ENCODE results near the gene FRRS1.

The FRRS1 gene

DNA sequence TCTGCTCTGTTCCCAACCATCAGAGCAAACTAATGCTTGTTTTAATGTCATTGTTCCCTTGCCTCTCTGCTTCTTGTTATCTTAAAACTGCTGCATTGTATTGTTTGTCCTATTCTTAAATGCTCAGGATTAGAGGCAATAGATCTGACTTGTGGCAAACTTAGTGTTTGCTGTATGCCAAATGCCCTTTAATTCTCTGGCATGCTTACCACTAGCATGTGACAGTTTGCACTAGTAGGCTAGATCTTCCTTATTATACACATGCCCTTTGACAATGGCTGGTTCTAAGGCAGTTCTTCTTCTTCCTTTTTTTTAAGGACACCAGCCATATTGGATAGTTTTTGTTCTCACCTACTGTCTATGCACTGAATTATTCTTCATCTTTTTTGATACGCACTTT is 90.4 kb downstream of the FRRS1 start:
- no peaks in the 10 kb centered on the region for H3K9me3 ChIP-seq (replicated peaks in 1 of 11)
- H4K20me1 ChIP-seq: no peaks in the 10 kb centered on the region
- H3K9ac ChIP-seq: no peak overlapping the region
- no peak overlapping the region for H3K4me2 ChIP-seq
- no peak overlapping the region for H3K4me3 ChIP-seq
- H3K27me3 ChIP-seq: no peaks in the 10 kb centered on the region
- TF ChIP-seq Cebpa-rat (IDR thresholded peaks at IDR 0.05): no peak
- no peaks in the 10 kb centered on the region for H3K4me1 ChIP-seq
- H3K36me3 ChIP-seq: no peaks in the 10 kb centered on the region
- no peak overlapping the region for H3K27ac ChIP-seq

DNA sequence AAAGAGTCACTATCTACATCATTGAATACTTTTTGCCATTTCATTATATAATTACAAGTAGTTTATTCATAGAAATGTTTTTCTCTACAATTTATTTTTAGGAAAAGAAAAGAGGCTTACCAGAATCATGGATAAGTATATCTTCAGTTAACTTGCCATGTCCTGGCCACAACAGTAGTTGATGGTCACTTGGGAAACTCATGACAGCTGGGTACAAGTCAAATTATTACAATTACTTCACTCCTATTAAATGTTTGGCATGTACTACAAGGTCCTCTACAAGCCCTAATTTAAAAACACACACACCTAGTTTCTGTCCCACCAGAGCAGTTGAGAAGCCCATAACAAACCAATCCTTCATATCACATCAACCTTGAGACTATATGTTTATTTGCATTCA is 91.1 kb downstream of the FRRS1 start:
- Histone ChIP-seq H3K27me3 (no peaks in the 10 kb centered on the region), H3K27ac (no peak overlapping the region), H4K20me1 (no peaks in the 10 kb centered on the region), H3K9me3 (replicated peaks in 1 of 11) (no peaks in the 10 kb centered on the region), H3K4me2 (no peak overlapping the region), H3K9ac (no peak overlapping the region), H3K36me3 (no peaks in the 10 kb centered on the region), H3K4me1 (no peaks in the 10 kb centered on the region), H3K4me3 (no peak overlapping the region)
- no peak for TF ChIP-seq Cebpa-rat (IDR thresholded peaks at IDR 0.05)

DNA sequence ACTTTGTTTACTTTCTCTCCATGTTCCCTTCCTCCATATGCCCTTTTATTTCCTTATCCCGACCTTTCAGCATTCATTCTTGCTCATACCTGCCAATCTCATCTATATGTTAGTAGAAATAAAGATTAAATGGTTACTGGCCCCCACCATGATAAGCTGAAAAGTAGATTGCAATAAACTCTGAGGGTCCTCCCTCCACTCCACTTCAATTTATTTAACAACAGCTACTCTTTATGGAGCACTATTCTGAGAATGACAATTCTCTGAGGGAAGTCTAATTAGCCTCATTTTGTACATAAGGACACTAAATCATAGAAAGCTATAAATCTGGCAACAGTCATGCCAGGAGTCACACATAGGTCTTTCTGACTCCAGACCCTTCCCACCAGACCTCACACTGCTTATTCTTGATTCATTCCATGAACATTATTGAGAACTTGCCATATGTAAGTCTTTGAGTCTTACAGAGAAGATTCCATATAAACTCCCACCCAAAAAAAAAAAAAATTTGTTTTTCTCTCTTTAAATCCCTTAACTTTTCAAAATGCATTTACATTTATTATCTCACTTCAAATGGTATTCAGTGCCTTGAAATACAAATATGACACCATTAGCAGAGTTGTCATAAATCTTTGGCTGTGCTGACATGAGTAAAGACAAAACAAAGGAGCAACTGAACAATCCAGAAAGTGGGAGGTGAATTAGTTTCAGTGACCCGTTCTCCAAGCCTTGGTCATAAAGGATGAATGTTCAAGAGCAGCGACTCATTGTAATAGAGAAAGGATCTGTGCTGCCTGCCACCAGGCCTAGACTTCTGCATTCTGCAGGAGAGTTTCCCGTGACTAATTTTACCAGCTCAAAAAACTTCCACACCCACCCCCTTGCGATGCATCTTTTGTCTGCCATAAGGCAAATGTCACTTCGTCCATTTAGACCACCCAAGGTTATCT is 92.0 kb downstream of the FRRS1 start:
- Histone ChIP-seq H3K4me1 (no peaks in the 10 kb centered on the region), H3K4me3 (no peak overlapping the region), H3K9me3 (replicated peaks in 1 of 11) (no peaks in the 10 kb centered on the region), H3K27me3 (no peaks in the 10 kb centered on the region), H3K9ac (no peak overlapping the region), H3K36me3 (no peaks in the 10 kb centered on the region), H4K20me1 (no peaks in the 10 kb centered on the region), H3K4me2 (no peak overlapping the region), H3K27ac (no peak overlapping the region)
- no peak for TF ChIP-seq Cebpa-rat (IDR thresholded peaks at IDR 0.05)

DNA sequence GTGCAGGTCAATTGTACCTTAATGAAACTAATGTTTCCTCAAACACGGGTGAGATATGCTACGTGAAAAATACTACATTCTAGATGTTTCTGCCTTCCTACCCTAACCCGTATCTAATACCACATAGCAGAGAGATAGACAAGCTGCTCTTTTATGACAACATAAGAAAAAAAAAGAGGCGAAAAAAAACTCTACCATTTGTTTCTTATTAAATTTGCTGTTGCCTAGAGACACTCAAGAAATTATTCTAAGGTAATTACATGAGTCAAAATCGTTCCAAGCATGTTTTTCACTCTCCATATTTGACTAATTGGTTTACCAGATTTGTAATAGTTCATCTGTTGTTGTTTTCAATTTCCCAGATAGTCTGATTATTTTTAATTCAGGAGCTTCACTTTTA is 93.1 kb downstream of the FRRS1 start:
- Histone ChIP-seq H3K36me3 (no peaks in the 10 kb centered on the region), H3K9ac (no peak overlapping the region), H3K27me3 (no peaks in the 10 kb centered on the region), H4K20me1 (no peaks in the 10 kb centered on the region), H3K4me3 (no peak overlapping the region), H3K9me3 (replicated peaks in 1 of 11) (no peaks in the 10 kb centered on the region), H3K27ac (no peak overlapping the region), H3K4me2 (no peak overlapping the region), H3K4me1 (no peaks in the 10 kb centered on the region)
- no peak for TF ChIP-seq Cebpa-rat (IDR thresholded peaks at IDR 0.05)

DNA sequence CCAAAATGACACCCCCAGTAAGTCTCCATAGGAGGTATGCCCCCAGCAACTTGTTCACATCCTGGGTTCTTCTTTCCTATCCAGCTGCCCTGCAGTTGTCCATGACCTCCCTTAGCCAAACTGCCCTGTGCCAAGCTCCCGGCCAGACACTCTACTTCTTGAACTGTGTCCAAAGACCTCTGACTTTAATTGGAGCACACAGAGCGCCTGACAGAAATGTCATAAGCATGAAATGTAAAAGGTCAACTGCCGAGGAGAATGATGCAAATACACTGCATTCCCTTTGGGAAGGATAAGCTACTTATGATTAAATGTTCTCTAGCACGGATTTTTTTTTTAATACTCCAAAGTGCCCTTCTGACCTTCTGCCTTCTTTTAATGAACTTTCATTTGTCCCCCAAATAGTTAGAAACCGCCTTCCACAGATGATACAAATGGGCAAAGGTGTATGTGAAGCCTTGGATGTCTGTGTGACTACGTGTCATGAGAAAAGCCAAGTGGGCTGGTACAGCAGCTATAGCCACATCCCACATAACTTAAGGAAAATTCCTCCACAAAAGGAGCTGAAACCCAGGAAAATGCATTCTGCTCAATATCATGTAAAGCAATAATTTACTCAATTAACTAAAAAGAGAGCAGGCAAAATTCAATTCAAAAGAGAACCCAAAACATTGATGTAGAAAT is 93.8 kb downstream of the FRRS1 start:
- no peak for TF ChIP-seq Cebpa-rat (IDR thresholded peaks at IDR 0.05)
- no peaks in the 10 kb centered on the region for H4K20me1 ChIP-seq

DNA sequence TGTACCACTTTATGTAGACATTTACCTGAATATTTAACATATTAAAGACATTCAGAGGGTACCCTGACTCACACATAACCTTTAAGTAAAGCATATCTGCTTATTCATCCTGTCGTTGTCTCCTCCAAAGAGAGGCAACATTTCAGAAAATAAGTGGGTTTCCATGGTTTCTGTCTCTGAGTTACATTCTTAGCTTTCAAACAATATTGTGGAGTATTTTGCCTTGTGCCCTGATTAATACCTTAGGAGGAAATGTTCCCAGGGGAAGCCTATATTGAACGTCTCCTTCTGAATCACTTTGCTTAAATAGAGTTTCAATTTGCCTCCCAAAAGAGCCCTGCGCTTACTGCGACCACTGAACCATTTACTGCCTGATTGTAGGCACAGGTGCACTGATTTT is 94.4 kb downstream of the FRRS1 start:
- H3K4me3 ChIP-seq: no peak overlapping the region
- H4K20me1 ChIP-seq: no peaks in the 10 kb centered on the region
- TF ChIP-seq Cebpa-rat (IDR thresholded peaks at IDR 0.05): no peak
- H3K9ac ChIP-seq: no peak overlapping the region
- H3K27ac ChIP-seq: no peak overlapping the region
- H3K4me1 ChIP-seq: no peaks in the 10 kb centered on the region
- H3K9me3 ChIP-seq (replicated peaks in 1 of 11): no peaks in the 10 kb centered on the region
- no peak overlapping the region for H3K4me2 ChIP-seq
- no peaks in the 10 kb centered on the region for H3K36me3 ChIP-seq
- no peaks in the 10 kb centered on the region for H3K27me3 ChIP-seq

More for the DNA sequence above, 93.8 kb downstream of the FRRS1 start:
- no peak overlapping the region for H3K4me3 ChIP-seq
- H3K27ac ChIP-seq: no peak overlapping the region
- no peak overlapping the region for H3K9ac ChIP-seq
- H3K4me2 ChIP-seq: no peak overlapping the region
- no peaks in the 10 kb centered on the region for H3K36me3 ChIP-seq
- H3K4me1 ChIP-seq: no peaks in the 10 kb centered on the region
- no peaks in the 10 kb centered on the region for H3K27me3 ChIP-seq
- H3K9me3 ChIP-seq (replicated peaks in 1 of 11): no peaks in the 10 kb centered on the region

DNA sequence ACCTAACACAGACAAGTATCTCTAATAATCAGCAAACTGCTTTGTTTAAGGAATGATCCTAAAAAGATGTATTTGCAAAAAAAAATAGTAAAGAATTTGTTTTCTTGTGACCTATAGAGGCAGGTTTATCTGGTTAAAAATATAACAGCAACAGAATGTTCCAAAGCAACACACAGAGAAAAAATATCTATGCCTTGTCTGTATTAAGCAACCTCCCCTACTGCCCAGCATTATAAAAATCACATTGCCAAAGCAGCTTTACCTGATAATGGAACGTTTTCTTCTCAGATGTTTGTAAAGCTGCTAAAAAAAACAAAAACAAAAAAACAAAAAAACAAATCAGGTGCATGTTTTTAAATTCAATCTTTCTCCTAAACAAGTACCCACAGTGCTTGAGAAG is 95.9 kb downstream of the FRRS1 start:
- no peaks in the 10 kb centered on the region for H3K4me1 ChIP-seq
- H3K27ac ChIP-seq: no peak overlapping the region
- H3K9me3 ChIP-seq (replicated peaks in 1 of 11): no peaks in the 10 kb centered on the region
- no peaks in the 10 kb centered on the region for H3K27me3 ChIP-seq
- H3K9ac ChIP-seq: no peak overlapping the region
- TF ChIP-seq Cebpa-rat (IDR thresholded peaks at IDR 0.05): no peak
- H3K36me3 ChIP-seq: no peaks in the 10 kb centered on the region
- no peak overlapping the region for H3K4me3 ChIP-seq
- H4K20me1 ChIP-seq: no peaks in the 10 kb centered on the region
- no peak overlapping the region for H3K4me2 ChIP-seq

DNA sequence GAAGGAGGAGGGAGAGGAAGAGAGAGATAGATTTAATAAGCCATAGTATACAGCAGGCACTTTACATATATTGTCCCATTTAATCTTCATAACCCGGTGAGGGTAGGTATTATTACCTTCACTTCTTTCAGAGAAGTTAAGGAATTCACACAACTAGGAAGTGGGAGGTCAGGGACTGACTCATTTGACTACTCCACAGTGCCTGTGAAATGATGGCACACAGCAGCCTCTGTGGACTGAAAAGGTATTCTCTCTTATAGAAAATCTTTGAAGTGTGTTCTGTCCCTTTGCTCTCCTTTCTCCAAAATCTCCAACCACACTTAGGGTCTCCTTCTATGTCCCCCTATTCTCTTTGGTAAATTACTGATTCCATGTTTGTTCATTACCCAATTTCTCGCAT is 96.6 kb downstream of the FRRS1 start:
- no peak overlapping the region for H3K4me2 ChIP-seq
- no peak overlapping the region for H3K9ac ChIP-seq
- no peak for TF ChIP-seq Cebpa-rat (IDR thresholded peaks at IDR 0.05)
- H4K20me1 ChIP-seq: no peaks in the 10 kb centered on the region
- no peak overlapping the region for H3K4me3 ChIP-seq
- no peak overlapping the region for H3K27ac ChIP-seq
- H3K9me3 ChIP-seq (replicated peaks in 1 of 11): no peaks in the 10 kb centered on the region
- H3K27me3 ChIP-seq: no peaks in the 10 kb centered on the region
- no peaks in the 10 kb centered on the region for H3K36me3 ChIP-seq
- no peaks in the 10 kb centered on the region for H3K4me1 ChIP-seq

DNA sequence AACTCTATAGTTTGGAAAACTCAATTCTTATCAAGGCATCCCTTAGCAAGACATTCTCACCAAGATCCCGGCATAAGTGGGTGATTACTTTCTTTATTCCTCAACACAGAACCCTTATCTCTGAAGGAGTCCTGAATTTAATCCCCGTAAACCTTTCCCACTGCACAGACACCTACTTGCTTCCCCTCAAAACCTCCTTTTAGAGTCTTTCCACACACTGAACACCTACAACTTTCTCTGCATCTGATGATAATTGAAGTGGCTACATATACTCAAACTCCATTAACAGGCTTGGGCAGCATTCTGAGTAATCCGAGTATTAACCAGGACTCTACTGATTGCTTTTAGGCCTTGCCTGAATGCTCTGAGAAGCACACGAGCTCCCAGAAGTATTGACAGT is 97.1 kb downstream of the FRRS1 start:
- no peaks in the 10 kb centered on the region for H3K36me3 ChIP-seq
- no peaks in the 10 kb centered on the region for H3K4me1 ChIP-seq
- no peaks in the 10 kb centered on the region for H3K9me3 ChIP-seq (replicated peaks in 1 of 11)
- no peak overlapping the region for H3K4me3 ChIP-seq
- no peaks in the 10 kb centered on the region for H4K20me1 ChIP-seq
- H3K27me3 ChIP-seq: no peaks in the 10 kb centered on the region
- TF ChIP-seq Cebpa-rat (IDR thresholded peaks at IDR 0.05): no peak
- no peak overlapping the region for H3K27ac ChIP-seq
- no peak overlapping the region for H3K9ac ChIP-seq
- H3K4me2 ChIP-seq: no peak overlapping the region

DNA sequence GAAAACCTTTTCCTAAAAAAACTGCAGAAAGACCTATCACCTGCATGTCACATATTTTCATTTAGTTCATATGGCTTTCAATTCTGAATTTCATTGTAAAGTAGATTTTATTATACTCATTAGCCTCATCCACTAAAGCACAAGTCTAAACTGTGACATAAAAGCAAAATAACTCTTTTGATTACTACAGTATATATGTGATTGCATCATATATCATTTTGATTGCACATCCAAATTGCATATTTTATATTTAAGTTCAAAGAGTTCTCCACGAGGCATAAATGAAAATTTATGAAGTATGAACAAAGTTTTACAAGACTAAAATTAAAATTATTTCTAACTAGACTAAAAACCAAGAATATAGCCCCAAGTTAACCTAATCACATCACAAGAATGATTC is 101.2 kb downstream of the FRRS1 start:
- no peak overlapping the region for H3K4me2 ChIP-seq
- no peaks in the 10 kb centered on the region for H3K9me3 ChIP-seq (replicated peaks in 1 of 11)
- H3K4me1 ChIP-seq: no peaks in the 10 kb centered on the region
- TF ChIP-seq Cebpa-rat (IDR thresholded peaks at IDR 0.05): no peak
- no peaks in the 10 kb centered on the region for H4K20me1 ChIP-seq
- H3K27ac ChIP-seq: no peak overlapping the region
- no peaks in the 10 kb centered on the region for H3K36me3 ChIP-seq
- no peak overlapping the region for H3K4me3 ChIP-seq
- no peak overlapping the region for H3K9ac ChIP-seq
- H3K27me3 ChIP-seq: no peaks in the 10 kb centered on the region
